ENCODE results near the gene PREX1. TPM values are rescaled to one million over a fixed set of nuclear protein-coding genes. Genes with fewer than 3 reads are reported as not detected.

PREX1 gene
- total RNA-seq, 2 experiments from 2014 or later = 36.5 to 39.2 TPM

DNA sequence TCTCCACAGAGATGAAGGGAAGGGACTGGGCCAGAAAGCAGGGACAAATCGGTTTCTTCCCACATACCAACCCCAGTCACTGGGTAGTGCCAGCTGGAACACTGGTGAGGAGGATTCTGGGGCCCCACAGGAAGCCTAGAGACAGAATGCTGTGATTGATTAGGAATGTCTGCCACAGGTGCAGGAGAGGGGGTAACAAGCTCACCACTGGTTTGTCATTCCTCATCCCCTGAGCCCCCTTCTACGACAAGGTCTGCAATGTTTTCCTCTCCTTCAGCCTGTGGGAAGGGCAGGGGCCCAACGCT lies 89.8 kb downstream of the PREX1 start:
- Mint-ChIP-seq H3K36me3 (ENCODE audit: low read depth) (peaks cover 27% of the 10 kb centered on the region), H3K4me3 (no peak overlapping the region), H3K27ac (peak overlapping the region; percentile 88), H3K9me3 (ENCODE audit: low read depth) (no peaks in the 10 kb centered on the region), H3K27me3 (no peaks in the 10 kb centered on the region), H3K4me1 (peaks cover 41% of the 10 kb centered on the region)
- ATAC-seq = no peak
- intact Hi-C loops (cut with DNase I, micrococcal nuclease) = loop anchor here in 1 of 2 experiments (2.0 to 5.0 kb wide), 2 partner anchors 23 to 44 kb away; no protein-coding TSS in a partner anchor
- DNase-seq = no peak
- POLR2A ChIA-PET = interaction anchor here (0.5 kb wide), 1 partner anchor 53 kb away, joined by 3 read pairs; no protein-coding TSS in a partner anchor
- CTCF ChIA-PET = interaction anchor here (0.6 to 2.2 kb wide), 4 partner anchors 8 to 147 kb away, joined by 3 to 8 read pairs (median 6); no protein-coding TSS in a partner anchor

DNA sequence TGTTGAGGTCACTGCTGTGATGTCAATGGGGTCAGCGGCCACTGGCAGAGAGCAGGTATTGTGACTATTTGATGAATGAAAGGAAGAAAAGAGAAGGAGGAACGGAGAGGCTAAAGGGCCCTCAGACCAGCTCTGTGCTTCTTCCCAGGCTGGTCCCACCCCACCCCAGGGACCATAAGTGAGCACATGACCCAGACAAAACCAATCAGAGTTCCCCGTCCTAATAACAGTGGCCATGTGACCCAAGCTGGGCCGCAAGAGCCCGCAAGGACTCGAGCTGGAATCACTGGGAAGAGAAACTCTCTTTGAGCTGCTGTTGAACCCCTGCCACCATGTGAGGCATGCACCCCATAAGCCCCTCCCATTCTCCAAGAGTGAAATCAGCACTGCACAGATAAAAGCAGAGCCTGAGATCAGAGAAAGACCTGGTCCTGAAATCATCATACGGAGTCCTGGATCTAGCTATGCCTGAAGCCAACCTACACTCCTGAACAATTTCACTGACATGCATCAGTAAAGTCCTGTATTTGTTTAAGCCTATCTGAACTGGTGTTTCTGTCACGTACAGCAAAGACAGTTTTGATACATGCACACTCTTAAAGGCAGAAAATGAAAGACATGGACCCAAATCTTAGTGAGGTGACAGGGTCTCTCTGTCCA lies 90.2 kb downstream of the PREX1 start:
- intact Hi-C loops (cut with DNase I, micrococcal nuclease) = loop anchor here in 1 of 2 experiments (2.0 to 5.0 kb wide), 2 partner anchors 23 to 45 kb away; no protein-coding TSS in a partner anchor
- no peak overlapping the region for H3K4me3 Mint-ChIP-seq

DNA sequence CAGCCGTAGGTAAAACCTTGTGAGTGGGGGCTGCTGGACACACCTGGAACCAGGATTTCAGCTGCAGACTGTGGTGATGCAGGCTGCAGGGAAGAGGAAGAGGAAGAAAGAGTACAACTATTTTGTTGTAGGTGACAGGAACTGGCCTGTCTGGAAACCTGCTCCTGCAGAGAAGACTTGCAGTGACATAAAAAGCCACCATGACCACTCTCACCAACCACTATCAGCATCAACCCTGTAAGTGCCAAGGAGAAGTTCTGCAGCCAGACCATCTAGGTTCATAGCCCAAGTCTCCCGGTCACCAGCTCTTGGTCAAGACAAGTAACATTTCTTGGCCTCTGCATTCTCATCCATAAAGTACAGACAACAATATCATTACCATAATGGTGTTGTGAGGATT lies 91.2 kb downstream of the PREX1 start:
- no peak overlapping the region for H3K4me3 Mint-ChIP-seq
- DNase-seq (no peak), ATAC-seq (no peak)
- no peaks in the 10 kb centered on the region for H3K27me3 Mint-ChIP-seq
- H3K4me1 Mint-ChIP-seq = peaks cover 41% of the 10 kb centered on the region
- no peaks in the 10 kb centered on the region for H3K9me3 Mint-ChIP-seq (ENCODE audit: low read depth)
- peaks cover 28% of the 10 kb centered on the region for H3K36me3 Mint-ChIP-seq (ENCODE audit: low read depth)
- ChIA-PET POLR2A (no interaction called here), CTCF (no interaction called here)
- intact Hi-C loops (cut with DNase I, micrococcal nuclease) = loop anchor here in 1 of 2 experiments (5.0 kb wide), 1 partner anchor 46 kb away; no protein-coding TSS in a partner anchor
- no peak overlapping the region for H3K27ac Mint-ChIP-seq

More for the DNA sequence above, 90.2 kb downstream of the PREX1 start:
- no peaks in the 10 kb centered on the region for H3K9me3 Mint-ChIP-seq (ENCODE audit: low read depth)
- H3K36me3 Mint-ChIP-seq (ENCODE audit: low read depth) = peaks cover 28% of the 10 kb centered on the region
- H3K4me1 Mint-ChIP-seq = peaks cover 41% of the 10 kb centered on the region
- DNase-seq (no peak), ATAC-seq (no peak)
- ChIA-PET CTCF (interaction anchor here (0.6 to 2.2 kb wide), 3 partner anchors 13 to 148 kb away, joined by 6 to 8 read pairs (median 6); no protein-coding TSS in a partner anchor), POLR2A (no interaction called here)
- peak overlapping the region; percentile 88 for H3K27ac Mint-ChIP-seq
- no peaks in the 10 kb centered on the region for H3K27me3 Mint-ChIP-seq

DNA sequence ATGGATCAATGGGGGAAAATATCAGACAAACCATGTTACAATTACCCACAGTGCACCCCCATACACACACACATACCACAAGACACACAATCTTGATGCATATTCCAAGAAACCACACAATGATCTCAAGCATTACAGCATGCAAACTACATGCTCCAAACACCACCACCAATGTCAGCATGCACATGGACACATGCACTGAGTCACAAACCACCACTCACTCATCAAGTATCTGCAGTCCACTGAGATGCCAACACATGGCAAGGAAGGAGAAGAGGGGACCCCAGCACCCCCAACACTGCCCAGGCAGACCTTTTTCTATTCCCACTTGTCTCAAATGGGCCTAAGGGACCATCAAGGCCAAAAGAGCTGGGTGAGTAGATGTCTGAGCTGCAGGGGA lies 91.6 kb downstream of the PREX1 start:
- Mint-ChIP-seq H3K4me1 (peaks cover 42% of the 10 kb centered on the region), H3K9me3 (ENCODE audit: low read depth) (no peaks in the 10 kb centered on the region), H3K27ac (peak overlapping the region; percentile 47), H3K27me3 (no peaks in the 10 kb centered on the region), H3K36me3 (ENCODE audit: low read depth) (peaks cover 25% of the 10 kb centered on the region), H3K4me3 (no peak overlapping the region)
- intact Hi-C loops (cut with DNase I, micrococcal nuclease) = loop anchor here in 1 of 2 experiments (5.0 kb wide), 1 partner anchor 46 kb away; no protein-coding TSS in a partner anchor
- no peak for ATAC-seq
- POLR2A ChIA-PET = no interaction called here
- CTCF ChIA-PET = no interaction called here
- DNase-seq = no peak

DNA sequence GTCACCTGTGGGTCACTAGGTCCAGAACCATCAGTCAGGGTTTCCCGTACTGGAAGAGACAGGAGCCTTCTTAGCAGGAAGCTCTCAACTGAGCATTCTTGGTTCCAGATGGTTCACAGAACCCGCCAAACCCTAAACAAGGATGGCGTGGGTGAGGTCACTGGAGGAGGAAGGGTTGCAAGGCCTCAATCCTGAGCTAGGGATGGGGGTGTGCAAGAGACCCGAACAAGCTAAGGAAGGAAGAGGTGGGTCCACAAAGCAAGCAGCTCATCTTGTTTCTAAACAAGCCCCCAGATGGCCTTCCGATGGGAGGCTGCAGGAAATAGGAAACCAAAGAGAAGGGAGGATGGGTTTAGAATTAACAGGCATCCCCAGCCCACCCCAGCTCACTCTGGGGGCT lies 92.7 kb downstream of the PREX1 start:
- Mint-ChIP-seq H3K4me1 (peaks cover 46% of the 10 kb centered on the region), H3K27me3 (no peaks in the 10 kb centered on the region), H3K27ac (no peak overlapping the region), H3K36me3 (ENCODE audit: low read depth) (peaks cover 30% of the 10 kb centered on the region), H3K4me3 (no peak overlapping the region), H3K9me3 (ENCODE audit: low read depth) (no peaks in the 10 kb centered on the region)
- ChIA-PET POLR2A (no interaction called here), CTCF (interaction anchor here (0.6 kb wide), 2 partner anchors 84 to 1530 kb away, joined by 3 read pairs; no protein-coding TSS in a partner anchor)
- no peak for ATAC-seq
- DNase-seq = no peak
- intact Hi-C loops (cut with DNase I, micrococcal nuclease) = loop anchor here in 1 of 2 experiments (5.0 kb wide), 1 partner anchor 47 kb away; no protein-coding TSS in a partner anchor

DNA sequence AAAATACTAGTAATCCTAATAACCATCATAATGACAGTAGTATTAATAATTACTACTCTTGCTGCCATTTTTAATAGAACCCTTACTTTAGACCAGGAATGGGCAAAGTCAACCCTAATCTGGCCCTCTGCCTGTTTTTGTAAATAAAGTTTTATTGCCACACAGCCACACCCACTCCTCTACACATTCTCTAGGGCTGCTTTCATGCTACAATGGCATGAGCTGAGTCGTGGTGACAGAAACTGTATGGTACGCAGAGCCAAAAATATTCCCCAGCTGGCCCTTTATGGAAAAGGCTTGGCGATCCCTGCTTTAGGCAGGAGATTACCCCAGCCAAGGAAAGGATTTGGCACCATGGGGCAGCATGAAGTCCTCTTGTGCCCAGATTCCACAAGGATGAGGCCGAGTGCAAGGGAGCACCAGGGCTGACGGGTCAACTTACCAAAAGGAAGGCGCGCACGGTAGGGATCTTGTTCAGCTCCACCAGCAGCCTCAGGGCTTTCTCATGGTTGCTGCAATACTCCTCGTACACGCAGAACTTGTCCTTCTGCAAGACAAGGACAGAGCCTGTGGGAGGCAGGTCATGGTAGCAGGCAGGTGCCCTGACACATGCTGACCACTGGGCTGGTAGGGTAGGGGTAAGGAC lies 93.6 kb downstream of the PREX1 start:
- H3K36me3 Mint-ChIP-seq (ENCODE audit: low read depth) = peaks cover 30% of the 10 kb centered on the region
- intact Hi-C loops (cut with DNase I, micrococcal nuclease) = no loop called here
- H3K9me3 Mint-ChIP-seq (ENCODE audit: low read depth) = no peaks in the 10 kb centered on the region
- H3K27me3 Mint-ChIP-seq = no peaks in the 10 kb centered on the region
- no peak overlapping the region for H3K4me3 Mint-ChIP-seq
- ChIA-PET POLR2A (no interaction called here), CTCF (interaction anchor here (0.6 kb wide), 2 partner anchors 38 to 1529 kb away, joined by 3 read pairs; no protein-coding TSS in a partner anchor)
- DNase-seq (no peak), ATAC-seq (no peak)
- no peak overlapping the region for H3K27ac Mint-ChIP-seq
- H3K4me1 Mint-ChIP-seq = peaks cover 45% of the 10 kb centered on the region

DNA sequence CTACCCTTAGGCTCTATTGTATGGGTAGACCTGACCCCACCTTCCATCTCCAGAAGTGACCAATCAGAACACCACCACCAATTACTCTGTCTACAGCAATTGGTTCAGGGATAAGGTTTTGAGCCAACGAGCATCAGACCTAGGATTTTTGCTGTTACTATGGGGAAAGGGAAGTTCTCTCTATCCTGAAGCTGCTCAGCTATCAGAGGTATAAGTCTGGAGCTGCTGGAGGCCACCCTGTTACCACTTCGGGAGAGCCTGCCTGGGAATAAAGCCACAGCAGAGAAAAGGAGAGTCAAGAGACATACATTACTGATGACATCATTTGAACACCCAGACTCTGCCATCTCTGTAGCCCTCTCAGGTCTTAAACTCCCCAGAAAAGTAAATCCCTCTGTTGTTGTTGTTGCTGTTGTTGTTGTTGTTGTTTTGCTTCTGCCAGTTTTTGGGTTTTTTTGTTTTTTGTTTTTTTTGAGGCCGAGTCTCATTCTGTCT lies 94.5 kb downstream of the PREX1 start:
- Mint-ChIP-seq H3K27me3 (no peaks in the 10 kb centered on the region), H3K9me3 (ENCODE audit: low read depth) (no peaks in the 10 kb centered on the region), H3K4me1 (peaks cover 36% of the 10 kb centered on the region), H3K4me3 (no peak overlapping the region), H3K36me3 (ENCODE audit: low read depth) (peaks cover 30% of the 10 kb centered on the region), H3K27ac (no peak overlapping the region)
- DNase-seq (no peak), ATAC-seq (peak; percentile 60)
- POLR2A ChIA-PET = no interaction called here
- intact Hi-C loops (cut with DNase I, micrococcal nuclease) = no loop called here
- CTCF ChIA-PET = interaction anchor here (0.6 kb wide), 1 partner anchor 37 kb away, joined by 3 read pairs; no protein-coding TSS in a partner anchor

DNA sequence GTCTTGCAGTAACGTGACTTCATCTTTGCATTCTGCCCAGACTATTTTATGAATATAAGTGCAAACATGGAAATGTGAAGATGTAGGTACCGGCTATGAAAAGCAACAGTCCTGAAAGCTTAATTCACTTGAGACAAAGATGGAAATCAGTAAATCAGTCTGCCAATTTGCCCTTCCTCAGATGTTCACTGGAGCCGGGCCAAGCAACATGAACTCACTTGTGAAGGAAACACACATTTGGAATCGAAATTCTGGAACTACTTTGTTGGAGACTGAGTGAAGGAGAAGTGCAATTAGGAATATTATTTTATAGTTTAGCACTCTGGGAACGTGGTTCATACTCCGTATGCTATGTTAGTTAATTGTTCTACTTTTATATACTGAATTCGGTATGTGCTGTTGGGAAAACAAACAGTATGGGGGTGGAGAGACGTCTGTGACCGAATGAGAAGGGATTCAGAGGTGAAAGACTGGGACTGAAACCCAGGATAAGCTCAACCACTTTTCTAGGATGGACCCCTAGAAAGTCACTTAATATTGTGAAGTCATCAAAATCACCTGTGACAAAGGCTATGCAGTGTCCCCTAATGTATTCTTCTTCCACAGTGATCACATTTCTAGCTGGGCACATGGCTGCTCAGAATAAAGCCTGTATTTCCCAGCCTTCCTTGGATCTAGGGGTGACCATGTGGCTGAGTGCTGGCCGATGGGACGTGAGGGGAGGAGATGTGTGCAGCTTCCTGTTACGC lies 95.5 kb downstream of the PREX1 start:
- intact Hi-C loops (cut with DNase I, micrococcal nuclease) = no loop called here
- Mint-ChIP-seq H3K27ac (no peak overlapping the region), H3K4me1 (peaks cover 25% of the 10 kb centered on the region), H3K36me3 (ENCODE audit: low read depth) (peaks cover 24% of the 10 kb centered on the region), H3K27me3 (no peaks in the 10 kb centered on the region), H3K4me3 (no peak overlapping the region), H3K9me3 (ENCODE audit: low read depth) (no peaks in the 10 kb centered on the region)
- POLR2A ChIA-PET = no interaction called here
- ATAC-seq = no peak
- no peak for DNase-seq
- CTCF ChIA-PET = interaction anchor here (0.7 kb wide), 1 partner anchor 56 kb away, joined by 3 read pairs; no protein-coding TSS in a partner anchor

DNA sequence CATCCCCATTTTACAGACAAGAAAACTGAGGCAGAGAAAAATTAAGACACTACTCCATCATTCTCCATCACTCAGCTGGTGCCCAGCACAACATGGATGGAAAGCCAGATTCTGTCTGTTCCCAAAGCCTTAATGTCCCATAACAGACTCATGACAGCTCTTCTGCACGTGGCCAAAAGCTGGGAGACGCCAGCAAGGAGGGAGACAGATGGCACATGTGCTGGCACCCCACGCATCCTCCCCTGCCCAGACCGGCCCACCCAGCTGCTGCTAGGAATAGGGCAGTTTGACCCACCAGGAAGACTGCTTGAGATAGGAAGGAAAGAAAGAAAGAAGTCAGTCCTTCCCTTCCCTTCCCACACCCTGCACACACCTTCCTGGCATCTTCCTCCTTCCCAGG lies 96.3 kb downstream of the PREX1 start:
- ChIA-PET CTCF (interaction anchor here (0.6 to 0.7 kb wide), 2 partner anchors 57 to 1002 kb away, joined by 3 to 4 read pairs; no protein-coding TSS in a partner anchor), POLR2A (interaction anchor here (0.6 kb wide), 1 partner anchor 1048 kb away, joined by 3 read pairs; no protein-coding TSS in a partner anchor)
- Mint-ChIP-seq H3K36me3 (ENCODE audit: low read depth) (peaks cover 20% of the 10 kb centered on the region), H3K4me1 (peaks cover 23% of the 10 kb centered on the region), H3K27me3 (no peaks in the 10 kb centered on the region), H3K4me3 (no peak overlapping the region), H3K9me3 (ENCODE audit: low read depth) (no peaks in the 10 kb centered on the region), H3K27ac (peak overlapping the region; percentile 0)
- intact Hi-C loops (cut with DNase I, micrococcal nuclease) = no loop called here
- DNase-seq (no peak), ATAC-seq (no peak)

DNA sequence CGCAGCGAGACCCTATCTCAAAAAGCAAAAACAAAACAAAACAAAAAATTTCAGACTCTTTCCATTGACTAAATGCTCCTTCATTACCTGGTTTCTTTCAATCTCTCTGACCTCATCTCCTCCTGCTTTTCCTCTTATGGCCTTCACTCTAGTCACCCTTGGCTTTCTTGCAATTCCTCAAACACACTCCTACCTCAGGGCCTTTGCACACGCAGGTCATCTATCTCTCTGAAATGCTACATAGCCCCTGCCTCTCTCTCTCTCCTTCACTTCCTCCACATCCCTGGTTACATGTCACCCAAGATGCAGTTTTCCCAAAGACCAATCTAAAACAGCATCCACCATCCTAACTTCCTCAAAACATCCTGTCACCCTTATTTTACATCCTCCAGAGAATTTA lies 96.8 kb downstream of the PREX1 start:
- ChIA-PET POLR2A (interaction anchor here (0.6 kb wide), 1 partner anchor 1048 kb away, joined by 3 read pairs; no protein-coding TSS in a partner anchor), CTCF (no interaction called here)
- H3K27me3 Mint-ChIP-seq = no peaks in the 10 kb centered on the region
- intact Hi-C loops (cut with DNase I, micrococcal nuclease) = no loop called here
- peak overlapping the region; percentile 0 for H3K27ac Mint-ChIP-seq
- no peak overlapping the region for H3K4me3 Mint-ChIP-seq
- peaks cover 18% of the 10 kb centered on the region for H3K36me3 Mint-ChIP-seq (ENCODE audit: low read depth)
- no peaks in the 10 kb centered on the region for H3K9me3 Mint-ChIP-seq (ENCODE audit: low read depth)
- DNase-seq = no peak
- H3K4me1 Mint-ChIP-seq = peaks cover 17% of the 10 kb centered on the region
- ATAC-seq = no peak

DNA sequence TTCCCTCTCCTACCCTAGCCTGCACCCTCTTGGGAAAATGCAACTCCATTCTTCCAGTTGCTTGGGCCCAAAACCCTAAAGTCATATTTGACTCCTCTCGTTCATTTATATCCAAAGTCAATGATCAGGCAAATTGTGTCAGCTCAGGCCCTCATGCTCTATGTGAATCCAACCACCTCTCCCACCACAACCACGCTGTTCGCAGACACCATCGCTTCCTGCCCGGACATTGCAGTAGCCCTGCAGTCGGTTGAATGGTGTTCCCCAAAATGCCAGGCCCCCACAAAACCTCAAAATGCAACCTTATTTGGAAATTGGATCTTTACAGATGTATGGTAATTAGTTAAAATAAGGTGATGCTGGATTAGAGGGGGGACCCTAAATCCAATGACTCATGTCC lies 98.3 kb downstream of the PREX1 start:
- Mint-ChIP-seq H3K27ac (no peak overlapping the region), H3K9me3 (ENCODE audit: low read depth) (no peaks in the 10 kb centered on the region)
- POLR2A ChIA-PET = no interaction called here

More for the DNA sequence above, 98.3 kb downstream of the PREX1 start:
- H3K36me3 Mint-ChIP-seq (ENCODE audit: low read depth) = peaks cover 20% of the 10 kb centered on the region
- intact Hi-C loops (cut with DNase I, micrococcal nuclease) = no loop called here
- ATAC-seq = no peak
- H3K4me3 Mint-ChIP-seq = no peak overlapping the region
- CTCF ChIA-PET = interaction anchor here (0.7 kb wide), 1 partner anchor 36 kb away, joined by 3 read pairs; no protein-coding TSS in a partner anchor
- H3K27me3 Mint-ChIP-seq = no peaks in the 10 kb centered on the region
- H3K4me1 Mint-ChIP-seq = peaks cover 16% of the 10 kb centered on the region
- DNase-seq = no peak
